T-helper 1 cell treated with Interleukin-12 subunit alpha and Interleukin-12 subunit beta and Interleukin-4 antibody, amounts not matched to agents 30 ng/mL and 1 ng/mL, for 36 hours (primary cell): Measurements from ENCODE around the gene KCNH2. TPM values are rescaled to one million over a fixed set of nuclear protein-coding genes. Genes with fewer than 3 reads are reported as not detected.

Experiments used
- intact Hi-C: fragments of 100-400 bp; cut with micrococcal nuclease; formaldehyde crosslinking; loops from one replicate; pipeline ENCODE4 v1.15.1; 2024
- total RNA-seq: library from RNA; stranded (reverse); gene quantifications from 2 replicates; pipeline ENCODE4 v1.2.3, GENCODE V29; 2022

Gene KCNH2
- total RNA-seq, 1 donor from 2014 or later: 0.91 TPM

DNA sequence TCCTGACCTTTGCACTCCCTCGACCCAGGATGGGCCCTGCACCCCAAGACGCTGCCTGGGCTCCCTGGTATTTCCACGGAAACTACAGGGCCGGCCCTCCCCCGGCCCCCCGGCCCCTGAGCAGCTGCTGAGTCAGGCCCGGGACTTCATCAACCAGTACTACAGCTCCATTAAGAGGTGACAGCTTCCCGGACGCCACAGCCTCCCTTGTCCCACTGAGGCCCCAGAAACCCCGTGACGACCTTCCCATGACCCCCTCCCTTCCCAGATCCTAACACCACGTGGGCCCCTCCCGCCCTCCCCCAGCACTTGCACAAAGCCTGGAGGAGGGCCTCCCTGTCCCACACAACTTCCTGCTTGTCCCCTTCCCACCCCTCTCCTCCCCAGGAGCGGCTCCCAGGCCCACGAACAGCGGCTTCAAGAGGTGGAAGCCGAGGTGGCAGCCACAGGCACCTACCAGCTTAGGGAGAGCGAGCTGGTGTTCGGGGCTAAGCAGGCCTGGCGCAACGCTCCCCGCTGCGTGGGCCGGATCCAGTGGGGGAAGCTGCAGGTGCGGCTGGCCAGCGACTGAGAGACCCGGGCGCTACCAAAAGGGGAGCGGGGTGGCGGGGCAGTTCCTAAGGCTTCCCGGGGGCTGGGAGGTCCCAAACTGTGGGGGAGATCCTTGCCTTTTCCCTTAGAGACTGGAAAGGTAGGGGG, 18.4 kb upstream of the KCNH2 start:
- intact Hi-C loops: no loop called here

DNA sequence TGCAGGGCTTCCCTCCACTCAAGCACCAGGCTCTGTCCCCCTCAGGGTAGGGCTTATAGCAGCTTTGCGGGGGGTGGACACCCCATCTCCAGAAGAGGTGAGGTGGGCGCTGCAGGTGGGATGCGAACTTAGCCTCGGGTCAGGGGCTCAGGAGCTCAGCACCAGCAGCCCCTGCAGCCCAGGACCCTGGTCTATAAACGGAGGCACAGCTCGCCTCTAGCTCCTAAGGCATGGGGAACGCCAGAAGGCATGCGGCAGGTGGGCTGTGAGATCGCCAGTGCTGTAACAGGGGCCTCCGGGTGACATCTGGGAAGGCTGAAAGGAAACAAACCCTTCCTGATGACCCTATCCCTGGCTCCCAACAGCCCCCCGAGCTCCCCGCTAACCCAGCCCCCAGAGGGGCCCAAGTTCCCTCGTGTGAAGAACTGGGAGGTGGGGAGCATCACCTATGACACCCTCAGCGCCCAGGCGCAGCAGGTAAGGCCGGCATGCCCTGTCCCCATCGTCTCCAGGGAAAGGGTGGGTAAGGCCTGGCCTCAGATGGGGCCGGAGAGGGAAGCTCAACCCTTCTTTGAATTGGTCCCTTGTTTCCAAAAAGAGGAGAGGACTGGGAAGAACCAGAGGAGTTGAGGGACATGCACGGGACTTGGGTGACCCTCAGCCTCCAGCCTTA, 16.9 kb upstream of the KCNH2 start:
- intact Hi-C loops: loop anchor here (1.0 kb wide), 1 partner anchor 13 kb away; no protein-coding TSS in a partner anchor

DNA sequence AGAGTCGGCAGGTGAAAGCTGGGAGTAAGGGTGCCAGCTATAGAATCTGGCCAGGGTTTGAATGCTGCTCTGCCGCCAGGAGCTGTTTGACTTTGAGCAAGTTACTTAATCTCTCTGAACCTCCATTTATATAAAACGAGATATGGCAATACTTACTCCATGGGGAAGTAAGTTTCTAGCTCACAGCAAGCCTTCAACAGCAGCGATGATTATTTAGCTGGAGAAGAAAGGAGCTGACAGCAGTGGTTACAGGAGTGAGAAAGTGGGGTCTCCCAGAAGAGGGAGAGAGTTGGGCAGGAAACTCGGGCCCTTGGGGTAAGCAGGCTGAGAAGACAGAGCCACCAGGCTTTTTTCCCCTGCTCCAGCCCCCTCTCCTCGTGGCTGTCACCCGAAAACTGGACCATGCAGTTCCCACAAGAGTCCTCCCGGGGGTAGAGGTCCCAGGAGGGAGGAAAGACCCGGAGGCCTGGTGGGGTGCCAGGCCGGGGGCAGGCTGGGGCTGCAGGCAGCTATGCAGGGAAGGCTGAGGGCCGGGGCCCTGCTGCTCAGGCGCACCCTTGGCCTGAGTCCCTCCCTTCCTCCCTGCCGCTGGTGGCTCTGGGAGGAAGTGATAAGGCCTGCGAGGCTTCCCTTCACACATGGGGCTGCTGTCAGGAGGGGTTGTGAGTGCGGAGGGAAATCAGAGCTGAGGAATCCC, 16.2 kb upstream of the KCNH2 start:
- intact Hi-C loops: loop anchor here (1.0 kb wide), 1 partner anchor 14 kb away; no protein-coding TSS in a partner anchor

DNA sequence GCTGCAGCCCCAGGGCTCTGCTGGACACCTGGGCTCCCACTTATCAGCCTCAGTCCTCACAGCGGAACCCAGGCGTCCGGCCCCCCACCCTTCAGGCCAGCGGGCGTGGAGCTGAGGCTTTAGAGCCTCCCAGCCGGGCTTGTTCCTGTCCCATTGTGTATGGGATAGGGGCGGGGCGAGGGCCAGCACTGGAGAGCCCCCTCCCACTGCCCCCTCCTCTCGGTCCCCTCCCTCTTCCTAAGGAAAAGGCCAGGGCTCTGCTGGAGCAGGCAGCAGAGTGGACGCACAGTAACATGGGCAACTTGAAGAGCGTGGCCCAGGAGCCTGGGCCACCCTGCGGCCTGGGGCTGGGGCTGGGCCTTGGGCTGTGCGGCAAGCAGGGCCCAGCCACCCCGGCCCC, 15.4 kb upstream of the KCNH2 start:
- intact Hi-C loops: no loop called here

DNA sequence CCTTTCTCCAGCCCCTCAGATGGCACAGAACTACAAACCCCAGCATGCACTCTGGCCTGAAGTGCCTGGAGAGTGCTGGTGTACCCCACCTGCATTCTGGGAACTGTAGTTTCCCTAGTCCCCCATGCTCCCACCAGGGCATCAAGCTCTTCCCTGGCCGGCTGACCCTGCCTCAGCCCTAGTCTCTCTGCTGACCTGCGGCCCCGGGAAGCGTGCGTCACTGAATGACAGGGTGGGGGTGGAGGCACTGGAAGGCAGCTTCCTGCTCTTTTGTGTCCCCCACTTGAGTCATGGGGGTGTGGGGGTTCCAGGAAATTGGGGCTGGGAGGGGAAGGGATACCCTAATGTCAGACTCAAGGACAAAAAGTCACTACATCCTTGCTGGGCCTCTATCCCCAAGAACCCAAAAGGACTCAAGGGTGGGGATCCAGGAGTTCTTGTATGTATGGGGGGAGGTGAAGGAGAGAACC, 14.7 kb upstream of the KCNH2 start:
- intact Hi-C loops: loop anchor here (1.0 kb wide), 1 partner anchor 35 kb away; the partner anchor contains the start of gene ABCB8

DNA sequence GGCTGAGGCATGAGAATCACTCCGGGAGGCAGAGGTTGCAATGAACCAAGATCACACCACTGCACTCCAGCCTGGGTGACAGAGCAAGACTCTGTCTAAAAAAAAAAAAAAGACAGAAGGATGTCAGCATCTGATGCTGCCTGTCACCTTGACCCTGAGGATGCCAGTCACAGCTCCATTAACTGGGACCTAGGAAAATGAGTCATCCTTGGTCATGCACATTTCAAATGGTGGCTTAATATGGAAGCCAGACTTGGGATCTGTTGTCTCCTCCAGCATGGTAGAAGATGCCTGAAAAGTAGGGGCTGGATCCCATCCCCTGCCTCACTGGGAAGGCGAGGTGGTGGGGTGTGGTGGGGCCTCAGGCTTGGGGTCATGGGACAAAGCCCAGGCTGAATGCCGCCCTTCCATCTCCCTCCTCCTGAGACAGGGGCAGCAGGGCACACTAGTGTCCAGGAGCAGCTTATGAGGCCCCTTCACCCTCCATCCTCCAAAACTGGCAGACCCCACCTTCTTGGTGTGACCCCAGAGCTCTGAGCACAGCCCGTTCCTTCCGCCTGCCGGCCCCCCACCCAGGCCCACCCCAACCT, 14.0 kb upstream of the KCNH2 start:
- intact Hi-C loops: loop anchor here (1.0 kb wide), 1 partner anchor 36 kb away; the partner anchor contains the start of gene ABCB8

DNA sequence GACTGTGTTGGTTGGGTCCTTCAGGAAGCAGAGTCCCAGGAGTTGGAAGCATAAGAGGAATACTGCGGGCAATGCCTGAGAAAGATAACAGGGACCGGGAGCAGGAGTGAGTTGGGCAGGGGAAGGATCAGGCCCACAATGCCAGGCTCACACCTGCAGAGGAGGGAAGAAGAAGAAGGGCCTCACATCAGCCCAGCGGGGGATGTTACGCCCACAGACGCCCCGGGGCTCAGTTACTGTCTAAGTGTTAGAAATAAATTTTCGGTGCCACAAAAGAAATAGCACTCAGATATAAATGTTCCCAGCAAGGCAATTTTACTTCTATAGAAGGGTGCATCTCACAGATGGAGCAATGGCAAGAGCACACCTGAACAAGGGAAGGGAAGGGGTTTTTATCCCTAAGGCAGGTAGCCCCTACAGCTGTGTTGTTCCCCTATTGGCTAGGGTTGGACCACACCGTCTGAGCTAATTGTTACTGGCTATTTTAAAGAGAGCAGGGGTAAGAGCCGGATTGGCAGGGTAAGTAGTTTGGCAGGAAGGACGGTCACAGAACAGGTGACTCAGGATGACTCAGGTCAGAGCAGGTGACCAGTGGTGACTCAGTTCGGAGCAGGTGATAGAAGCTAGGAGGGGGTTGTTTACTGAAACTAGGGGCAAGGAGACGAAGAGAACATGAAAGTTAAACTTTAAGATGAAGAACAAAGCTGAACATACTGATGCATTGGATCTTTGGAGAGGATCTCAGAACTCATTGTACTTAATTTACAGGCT, 12.5 kb upstream of the KCNH2 start, which contains the start of gene NOS3:
TSS of gene NOS3 (plus strand) at position 602 of the 771 bp plus-strand sequence. CDS start 2,787 bp downstream, outside the sequence.
- intact Hi-C loops: no loop called here

DNA sequence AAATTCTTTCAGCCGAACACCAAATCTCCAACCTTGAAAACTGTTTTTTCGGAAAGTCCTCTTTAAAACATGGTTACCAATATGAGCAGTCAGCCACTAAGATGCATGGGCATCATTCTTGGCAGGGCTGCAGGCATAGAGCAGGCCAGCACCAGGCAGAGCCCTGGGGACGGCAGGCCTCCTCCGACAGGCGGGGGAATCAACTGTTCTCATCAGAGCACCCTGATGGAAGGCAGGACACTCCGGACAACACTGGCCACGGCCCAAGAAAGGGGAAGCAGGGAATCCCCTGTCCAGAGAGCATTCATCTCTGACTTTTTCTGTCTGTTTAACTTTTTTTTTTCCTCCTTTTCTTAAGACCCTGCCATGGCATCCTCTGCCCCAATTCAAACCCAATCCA, 11.3 kb upstream of the KCNH2 start:
- intact Hi-C loops: loop anchor here (10.0 kb wide), 1 partner anchor 545 kb away; no protein-coding TSS in a partner anchor

DNA sequence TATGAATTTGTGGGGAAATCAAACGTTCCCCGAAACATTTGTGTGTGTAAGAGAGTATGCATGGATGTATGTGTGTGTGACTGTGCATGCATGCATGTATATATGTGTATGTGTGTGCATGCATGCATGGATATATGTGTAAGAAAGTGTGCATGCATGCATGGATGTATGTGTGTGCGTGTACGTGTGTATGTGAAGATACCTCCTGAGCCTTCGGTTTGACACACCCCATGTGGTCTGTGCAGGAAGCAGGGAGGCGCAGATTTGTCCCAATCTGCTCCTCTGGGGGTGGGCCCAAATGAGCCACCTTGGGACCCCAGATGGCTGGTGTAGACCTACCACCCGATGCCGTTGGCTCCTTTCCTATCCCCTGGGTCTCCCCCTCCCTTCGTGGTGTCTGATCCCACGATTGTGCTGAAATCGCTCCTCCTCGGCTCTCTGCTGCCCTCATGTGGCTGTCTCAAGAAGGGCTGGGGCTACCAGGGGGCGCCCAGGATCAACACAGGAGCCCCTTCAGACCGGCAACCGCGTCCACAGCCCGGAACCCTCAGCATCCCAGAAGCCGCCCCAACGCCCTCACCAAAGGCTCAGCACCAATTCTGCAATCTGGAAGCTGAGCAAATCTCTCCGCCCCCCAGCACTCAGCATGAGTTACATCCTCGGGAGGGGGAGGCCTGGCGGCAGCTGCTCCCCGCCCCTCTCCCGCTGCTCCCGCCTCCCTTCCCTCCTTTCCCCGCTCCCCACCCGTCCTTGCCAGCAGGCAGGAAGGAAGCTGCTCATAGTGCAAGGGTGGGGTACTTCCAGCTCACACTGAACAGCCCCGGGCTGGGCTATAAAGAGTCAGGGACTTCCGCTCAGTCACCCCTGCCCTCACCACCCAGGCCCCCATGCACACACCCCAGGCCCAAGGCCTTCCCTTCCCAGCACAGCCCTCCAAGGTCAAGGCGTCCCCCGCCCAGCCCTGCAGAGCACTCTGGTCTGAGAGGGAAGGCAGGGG, 10.4 kb upstream of the KCNH2 start:
- intact Hi-C loops: loop anchor here (1.0 to 10.0 kb wide), 6 partner anchors 20 to 544 kb away; no protein-coding TSS in a partner anchor

DNA sequence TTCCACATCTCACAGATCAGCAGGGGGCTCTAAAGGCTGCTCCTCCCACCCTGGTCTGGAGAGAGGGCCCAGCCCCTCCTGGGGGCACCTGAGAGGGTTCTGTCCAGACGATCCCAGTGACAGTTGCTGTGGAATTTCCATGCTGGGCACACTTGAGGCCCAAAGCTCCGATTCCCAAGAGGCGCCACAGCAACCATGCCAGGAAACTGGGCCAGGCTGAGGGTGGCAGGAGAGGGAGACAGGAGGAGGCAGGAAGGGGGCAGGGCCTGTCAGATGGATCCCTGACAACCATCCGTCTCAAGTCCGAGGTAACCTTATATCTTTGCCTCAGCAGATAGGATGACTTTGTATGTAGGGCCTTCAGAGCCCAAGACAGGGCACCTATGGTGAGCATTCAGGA, 8.4 kb upstream of the KCNH2 start:
- intact Hi-C loops: loop anchor here (10.0 kb wide), 1 partner anchor 542 kb away; no protein-coding TSS in a partner anchor

DNA sequence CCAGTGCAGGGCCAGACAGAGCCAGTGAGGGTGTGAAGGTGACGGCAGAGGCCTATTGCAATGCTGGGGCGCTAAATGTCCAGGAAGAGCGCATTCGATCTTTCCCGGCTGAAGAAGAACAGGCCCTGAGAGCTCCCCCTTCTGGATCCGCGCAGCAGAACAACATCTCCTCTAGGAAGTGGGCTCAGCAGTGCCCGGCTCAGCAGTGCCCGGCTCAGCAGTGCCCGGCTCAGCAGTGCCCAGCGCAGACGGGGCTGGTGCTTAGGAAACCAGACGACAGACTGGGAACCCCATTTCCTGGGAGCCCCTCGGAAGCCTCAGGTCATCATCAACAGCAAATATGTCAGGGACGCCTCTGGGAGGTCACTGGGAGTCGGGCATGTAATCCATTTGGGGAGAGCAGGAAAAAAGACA, 8.0 kb upstream of the KCNH2 start:
- intact Hi-C loops: loop anchor here (10.0 kb wide), 1 partner anchor 541 kb away; no protein-coding TSS in a partner anchor

DNA sequence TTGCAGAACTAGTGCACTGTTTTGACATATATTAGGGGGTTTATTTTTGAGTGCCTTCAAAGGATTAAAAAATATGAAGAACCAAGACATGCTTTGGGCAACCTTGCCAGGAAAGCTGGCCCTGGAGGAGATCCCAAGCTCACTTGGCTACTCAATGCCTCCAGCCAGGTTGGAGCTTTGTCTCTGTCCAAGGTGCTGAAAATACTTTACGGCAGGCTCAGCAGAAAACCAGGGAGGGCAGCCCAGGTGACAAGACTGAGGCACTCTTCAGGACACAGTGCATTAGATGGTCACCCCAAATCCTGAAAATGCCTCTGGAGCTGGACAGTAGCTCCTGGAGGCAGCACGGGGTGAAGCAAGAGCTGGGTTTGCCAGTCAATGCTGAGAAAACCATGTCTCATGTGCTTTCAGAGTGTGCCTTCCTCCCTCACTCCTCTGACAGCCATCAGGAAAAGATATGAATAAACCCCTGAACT, 5.8 kb upstream of the KCNH2 start:
- intact Hi-C loops: loop anchor here (1.0 to 10.0 kb wide), 2 partner anchors 10 to 539 kb away; no protein-coding TSS in a partner anchor

DNA sequence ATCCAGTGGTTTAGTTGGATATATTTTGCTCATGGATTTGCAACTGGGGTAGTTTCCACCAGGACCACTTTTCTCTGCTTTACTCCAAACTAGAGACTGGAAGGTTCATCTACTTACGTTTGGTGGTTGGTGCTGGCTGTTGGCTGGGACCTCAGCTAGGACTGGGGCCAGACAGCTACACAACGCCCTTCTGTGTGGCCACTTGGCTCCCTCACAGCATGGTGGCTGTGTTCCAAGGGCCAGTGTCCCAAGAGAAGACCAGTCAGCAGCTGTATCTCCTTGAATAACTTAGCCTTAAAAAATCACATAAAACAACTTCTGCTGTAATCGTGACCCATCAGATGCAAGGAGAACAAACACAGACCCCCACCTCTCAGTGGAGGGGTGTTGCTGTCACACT, 4.2 kb upstream of the KCNH2 start:
- intact Hi-C loops: loop anchor here (10.0 kb wide), 1 partner anchor 538 kb away; no protein-coding TSS in a partner anchor

DNA sequence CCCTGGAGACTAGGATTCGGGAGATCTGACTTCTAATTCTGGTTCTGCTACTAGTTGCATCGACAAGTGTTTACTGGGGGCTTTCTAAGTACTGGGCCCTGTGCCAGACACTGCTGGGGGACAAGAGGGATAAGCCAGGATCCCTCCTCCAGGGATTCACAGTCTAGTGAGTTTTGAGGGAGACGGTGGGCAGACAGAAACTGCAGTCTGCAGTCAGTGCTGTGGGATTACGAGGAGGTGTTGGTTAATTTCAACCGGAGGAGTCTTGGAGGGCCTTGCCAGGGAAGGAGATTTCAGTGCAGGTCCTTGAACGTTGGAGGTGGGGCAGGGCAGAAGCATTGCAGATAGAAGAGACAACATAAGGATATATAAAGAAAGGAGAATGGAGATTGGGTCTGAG, 3.5 kb upstream of the KCNH2 start:
- intact Hi-C loops: loop anchor here (10.0 kb wide), 1 partner anchor 537 kb away; no protein-coding TSS in a partner anchor

DNA sequence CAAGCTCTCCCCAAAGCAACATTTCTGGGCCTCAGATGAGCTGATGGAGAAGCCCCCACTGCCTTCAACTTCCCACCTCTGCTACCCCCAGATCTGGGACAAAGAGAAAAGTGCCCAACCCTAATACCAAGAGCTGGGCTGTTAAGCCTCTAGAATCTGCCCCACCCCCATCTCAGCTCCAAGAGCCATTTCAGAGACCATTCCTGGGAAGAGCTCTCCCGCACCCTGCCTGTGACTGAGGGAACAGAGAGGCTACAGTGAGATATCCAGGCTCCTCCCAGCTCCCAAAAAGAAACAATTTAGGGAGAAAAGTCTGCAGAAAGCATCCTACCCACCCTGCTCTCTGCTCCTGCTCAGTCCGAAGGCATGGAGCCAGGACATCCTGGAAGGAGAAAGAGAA, 2.5 kb upstream of the KCNH2 start:
- intact Hi-C loops: loop anchor here (10.0 kb wide), 1 partner anchor 536 kb away; no protein-coding TSS in a partner anchor

DNA sequence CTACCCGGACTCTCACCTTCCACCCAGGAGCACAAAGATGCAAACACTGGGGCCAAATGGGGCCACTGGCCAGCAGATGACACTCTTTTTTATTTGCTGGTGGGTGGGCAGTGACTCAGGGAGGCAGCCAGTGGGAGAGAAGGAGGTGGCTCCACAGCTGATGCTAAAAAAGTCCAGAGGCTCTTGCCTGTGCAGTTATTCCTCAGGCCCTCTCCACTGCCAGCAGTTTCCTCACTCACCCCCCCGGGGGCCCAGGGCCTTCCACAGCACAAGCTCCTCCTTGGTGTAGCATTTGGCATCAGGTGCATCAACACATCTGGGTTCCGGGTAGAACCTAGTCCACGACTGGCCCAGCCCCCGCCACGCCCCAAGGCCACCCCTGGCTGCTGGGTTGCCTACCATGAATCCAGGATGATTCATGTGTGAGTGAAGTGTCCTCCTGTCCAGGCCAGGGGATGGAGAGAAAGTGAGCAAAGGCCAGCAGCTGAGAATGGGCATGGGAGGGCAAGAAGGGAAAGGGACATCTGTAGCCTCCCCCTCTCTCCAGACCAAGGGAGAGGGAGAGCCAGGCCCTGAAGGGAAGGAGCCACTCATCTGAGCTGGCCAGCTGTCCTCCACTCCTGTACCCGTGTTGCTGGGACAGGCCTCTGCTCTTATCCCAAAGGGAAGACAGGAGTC, 1.7 kb upstream of the KCNH2 start:
- intact Hi-C loops: loop anchor here (1.0 to 10.0 kb wide), 3 partner anchors 32 to 535 kb away; partner anchors contain the start of gene ABCB8

DNA sequence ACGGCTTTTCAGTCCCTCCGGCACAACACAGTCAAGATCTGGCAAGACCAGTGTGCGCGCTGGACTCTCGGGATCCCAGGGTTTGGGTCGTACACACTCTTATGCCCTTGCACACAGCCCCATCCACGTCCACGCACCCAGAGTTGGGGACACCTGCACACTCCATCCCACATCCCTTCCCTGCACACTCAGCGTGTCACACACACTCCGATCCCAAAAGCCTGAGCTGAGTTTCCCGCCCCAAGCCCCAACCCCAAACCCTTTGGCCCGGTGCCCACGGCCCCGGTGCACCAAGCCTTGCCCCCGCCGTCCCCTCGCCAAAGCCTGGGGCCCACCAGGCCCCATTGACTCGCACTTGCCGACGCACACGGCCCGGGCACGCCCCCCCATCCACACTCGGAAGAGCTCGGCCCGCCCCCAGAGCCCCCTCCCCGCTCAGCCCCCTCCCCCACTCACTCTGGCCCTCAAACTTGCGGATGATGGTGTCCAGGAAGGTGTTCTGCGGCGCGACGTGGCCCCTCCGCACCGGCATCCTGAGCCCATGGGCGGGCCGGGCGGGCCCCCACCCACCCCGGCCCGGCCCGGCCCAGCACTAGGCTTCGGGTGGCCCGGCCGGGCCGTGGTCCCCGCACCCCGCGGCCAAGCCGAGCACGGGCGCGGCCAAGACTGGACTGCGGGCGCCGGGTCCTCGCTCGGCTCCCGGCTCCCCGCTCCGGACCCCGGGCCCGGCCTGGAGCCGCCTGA, 567 bp downstream of the KCNH2 start:
- intact Hi-C loops: loop anchor here (5.0 kb wide), 1 partner anchor 35 kb away; no protein-coding TSS in a partner anchor
